Head of caudate nucleus (tissue), 42 donors: ENCODE results near the gene IRF4.
A peak's percentile ranks its signal among the peaks of the same experiment; 100 is the strongest.

ENCODE experiments used
- DNase-seq, 42 donors: peaks; one replicate each; pipeline versions ENCODE4 v3.0.0 to v3.0.0-alpha.2; 2020 to 2021; ENCODE audit warnings: mixed read lengths in 7 of 42
- intact Hi-C: fragments of 100-400 bp; cut with DNase I; formaldehyde crosslinking; loops from one replicate; pipeline ENCODE4 v1.15.0; 2022

Gene IRF4

DNA sequence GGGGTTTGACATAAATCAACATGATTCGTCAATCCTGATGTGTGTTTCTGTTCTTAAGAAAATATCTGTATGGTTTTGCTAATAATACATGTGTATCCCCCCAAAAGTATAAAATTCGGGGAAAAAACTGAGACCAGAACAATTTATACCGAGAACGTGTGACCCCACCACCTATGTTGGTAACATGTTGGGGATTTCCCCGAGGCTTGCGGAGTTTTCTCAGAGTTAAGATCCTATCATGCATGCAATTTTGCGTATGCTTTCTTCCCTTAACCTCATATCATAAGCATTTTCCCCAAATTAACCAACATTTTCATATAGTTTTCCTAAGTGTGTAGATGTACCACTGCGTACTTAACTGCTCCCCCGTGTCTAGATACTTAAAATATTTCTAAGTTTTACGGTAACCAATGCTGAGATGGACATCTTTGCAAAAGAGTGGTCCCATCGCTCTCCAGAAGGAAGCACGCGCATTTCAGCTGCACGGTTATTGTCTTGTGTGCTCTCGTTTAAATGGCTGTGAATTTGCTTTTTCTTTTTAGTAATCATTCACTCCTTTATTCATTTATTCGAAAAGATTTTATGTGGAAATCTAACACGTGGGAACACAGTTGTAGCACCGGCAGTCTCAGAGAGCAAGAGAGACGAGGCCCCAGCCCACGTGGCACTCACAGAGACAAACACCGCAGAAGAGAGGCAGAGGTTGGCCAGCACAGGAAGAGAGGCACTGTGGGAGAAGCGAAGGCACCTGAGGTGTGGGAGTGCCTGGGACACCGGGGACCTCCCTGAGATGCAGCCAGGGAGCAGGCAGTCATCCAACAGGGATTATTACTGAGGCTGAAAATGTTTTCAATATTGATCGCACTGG, 13.2 kb upstream of the IRF4 start:
- DNase-seq: peak in 3 of 42 donors; percentile 13 to 35 (median 26)
- intact Hi-C loops: no loop called here

DNA sequence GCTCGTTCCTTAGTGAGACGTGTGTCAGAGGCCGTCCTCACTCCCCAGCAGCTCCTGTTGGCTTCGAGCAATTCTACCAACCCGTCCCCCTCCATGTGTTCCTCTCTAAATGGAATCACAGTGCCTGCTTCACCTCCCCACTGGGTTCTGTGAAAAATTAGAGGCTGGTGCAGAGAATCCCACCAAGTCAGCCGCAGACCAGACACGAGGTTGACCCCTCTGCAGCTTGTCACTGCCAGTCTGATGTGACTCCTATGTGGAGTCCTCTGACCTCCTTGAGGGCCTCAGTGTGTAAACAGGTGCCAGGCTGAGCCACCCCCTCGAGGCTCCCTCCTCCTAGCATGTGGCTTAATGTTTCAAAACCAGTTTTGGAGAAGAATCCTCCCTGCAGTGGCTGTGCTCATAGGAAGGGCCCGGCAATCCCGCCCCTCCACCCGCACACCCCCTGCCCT, 12.6 kb upstream of the IRF4 start:
- intact Hi-C loops: no loop called here
- DNase-seq: peak in 2 of 42 donors; percentile 15 to 25

DNA sequence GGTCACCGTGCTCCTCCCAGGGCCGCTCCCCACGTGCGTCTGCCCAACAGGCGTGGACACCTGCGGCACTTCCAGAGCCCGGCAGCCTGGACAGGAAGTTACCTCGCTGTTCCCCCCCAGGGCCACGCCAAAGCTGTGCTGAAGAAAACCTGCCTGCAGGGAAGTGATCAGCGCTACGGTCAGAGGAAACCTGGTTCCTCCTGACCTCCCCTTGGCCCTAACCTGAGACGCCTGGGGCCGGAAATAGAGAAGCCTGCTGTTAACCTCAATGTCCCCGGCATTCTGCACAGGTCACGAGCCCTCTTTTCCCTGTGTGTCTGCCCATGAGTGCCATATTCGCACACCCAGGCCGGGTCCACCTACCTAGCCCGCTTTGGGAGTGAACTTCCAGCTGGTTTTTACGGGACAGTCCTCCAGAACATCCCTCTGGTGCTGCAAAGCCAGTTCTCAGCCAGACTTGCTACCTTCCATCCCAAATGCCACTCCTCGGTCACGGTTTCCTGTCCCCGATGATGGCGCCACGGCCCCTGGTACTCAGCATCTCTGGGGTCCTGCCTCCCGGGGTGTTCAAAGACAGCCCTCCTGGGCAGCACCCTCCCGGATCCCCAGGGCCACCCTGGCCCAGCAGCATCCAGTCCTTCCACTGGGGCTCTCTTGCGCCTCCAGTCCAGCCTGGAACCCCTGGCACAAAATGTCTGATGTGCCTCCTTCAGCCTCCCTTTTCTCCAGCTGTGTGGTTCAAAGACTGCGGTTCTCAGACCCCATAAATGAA, 12.0 kb upstream of the IRF4 start:
- intact Hi-C loops: no loop called here

DNA sequence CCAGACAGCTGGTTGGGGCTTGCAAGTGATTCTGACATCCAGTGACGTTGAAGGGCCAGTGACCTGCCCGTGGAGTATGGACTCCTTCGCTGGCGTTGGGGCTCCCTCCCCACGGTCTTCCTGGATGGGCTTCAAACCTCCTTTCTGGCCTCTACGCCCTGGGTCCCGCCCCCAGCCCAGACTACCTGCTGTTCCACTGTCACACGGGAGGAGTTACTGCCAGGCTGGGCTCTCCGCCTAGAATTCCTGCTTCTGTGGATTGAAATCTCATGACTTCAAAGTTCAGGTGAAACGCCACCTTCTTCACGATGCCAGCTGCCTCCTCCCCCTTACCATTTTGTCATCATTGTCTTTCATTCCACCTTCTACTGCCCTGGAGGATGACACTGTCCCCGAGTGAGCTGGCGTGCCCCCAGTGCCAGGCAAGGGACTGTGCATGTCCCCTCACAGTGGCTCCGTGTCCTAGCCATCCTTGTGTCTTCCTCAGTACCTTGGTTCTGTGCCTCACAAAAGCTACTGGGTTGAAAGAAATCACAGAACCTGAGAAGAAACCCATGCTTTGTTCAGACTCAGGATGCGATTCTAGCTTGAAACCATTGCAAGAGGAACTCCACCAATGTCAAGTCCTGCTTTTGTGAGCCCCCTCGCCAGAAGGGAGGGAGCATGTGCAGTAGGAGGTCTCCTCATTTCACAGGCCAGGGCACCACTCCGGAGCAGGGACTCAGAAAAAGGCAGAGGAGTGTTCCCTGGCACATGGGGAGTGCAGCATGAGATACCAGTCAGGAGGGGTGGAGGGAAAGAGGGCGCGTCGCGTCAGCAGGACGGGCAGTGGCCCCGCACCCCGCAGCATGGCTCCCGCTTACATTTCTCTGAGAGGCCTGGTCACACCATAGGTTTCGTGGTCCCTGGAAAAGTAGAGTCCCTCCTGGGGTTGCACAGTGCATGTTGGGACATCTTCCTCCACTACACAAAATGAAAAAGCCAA, 11.0 kb upstream of the IRF4 start:
- DNase-seq: peak in 2 of 42 donors; percentile 2 to 37
- intact Hi-C loops: no loop called here

More for the DNA sequence above, 12.0 kb upstream of the IRF4 start:
- DNase-seq: peak in 3 of 42 donors; percentile 14 to 38 (median 24)

DNA sequence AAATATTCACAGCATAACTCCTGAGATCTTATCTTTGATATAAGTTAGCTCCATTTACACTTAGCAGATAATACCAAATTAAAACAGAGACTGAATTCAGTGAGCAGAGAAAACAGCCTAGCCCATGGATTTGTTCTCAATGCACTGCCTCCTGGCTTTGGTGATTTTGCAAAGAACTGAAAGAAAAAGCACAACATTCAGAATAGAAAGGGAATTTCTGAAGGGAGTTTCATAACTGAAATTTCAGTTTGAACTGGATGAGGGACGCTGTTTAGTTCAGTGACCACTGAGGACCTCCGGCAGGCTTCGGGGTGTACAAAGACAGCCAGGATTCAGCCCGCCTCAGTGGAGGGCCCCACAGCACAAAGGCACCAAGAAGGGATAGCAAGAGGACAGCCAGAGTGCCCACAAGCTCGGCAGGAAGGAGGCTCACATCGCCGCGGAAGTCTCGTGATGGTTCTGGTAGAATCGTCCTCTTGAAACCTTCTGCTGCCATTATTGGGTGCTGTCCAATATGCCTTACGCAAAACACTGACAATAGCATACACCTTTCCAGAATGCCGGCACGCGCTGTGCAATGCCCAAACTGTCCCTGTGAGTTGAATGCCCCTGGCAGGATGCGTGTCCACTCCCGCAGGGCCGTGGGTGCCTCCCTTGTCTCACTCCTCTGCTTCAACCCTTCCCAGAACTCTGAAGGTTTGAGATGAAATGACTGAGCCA, 9.7 kb upstream of the IRF4 start:
- intact Hi-C loops: no loop called here
- no peak for DNase-seq

DNA sequence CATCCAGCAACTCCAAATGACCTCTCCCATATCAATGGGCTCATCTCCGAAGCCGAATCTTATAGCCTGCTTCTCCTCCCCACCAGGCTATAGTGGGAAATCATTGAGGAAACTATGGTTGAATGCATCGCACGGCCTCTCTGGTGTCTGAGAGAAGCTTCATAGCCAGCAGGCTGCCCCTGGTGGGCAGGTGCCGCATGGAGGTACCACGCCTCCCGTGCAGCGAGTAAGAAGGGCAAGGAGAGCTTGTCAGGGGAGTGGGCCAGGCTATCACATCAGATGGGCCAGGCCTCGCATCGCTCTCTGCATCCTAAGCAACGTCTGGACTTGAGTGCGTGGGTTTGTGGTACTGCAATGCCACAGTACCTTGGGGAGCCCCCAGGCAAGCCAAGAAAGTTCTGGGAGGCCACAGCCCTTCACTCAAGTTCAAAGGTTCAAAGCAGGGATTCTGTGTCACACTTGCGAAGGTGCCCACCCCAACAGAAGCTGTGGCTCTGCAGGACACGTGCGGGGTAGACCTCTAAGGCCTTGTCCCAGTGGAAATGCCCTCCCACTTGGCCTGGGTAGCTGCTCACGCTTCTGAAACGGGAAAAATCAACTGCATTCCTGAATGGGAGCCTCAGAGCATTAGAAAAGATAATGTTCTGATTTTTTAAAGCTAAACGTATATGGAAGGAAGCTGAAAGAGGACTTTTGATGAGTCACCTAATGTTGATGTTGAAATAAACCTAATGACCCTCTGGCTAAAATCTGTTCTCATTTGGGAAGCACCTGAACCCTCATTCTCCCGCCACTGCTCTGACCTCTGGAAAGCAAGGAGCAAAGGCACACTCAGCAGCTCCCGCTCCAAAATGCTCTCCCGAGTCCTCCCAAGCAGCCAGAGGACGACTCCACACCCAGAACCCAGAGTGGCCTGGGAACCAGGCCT, 8.4 kb upstream of the IRF4 start:
- intact Hi-C loops: no loop called here
- peak in 1 of 42 donors; percentile 1 for DNase-seq

DNA sequence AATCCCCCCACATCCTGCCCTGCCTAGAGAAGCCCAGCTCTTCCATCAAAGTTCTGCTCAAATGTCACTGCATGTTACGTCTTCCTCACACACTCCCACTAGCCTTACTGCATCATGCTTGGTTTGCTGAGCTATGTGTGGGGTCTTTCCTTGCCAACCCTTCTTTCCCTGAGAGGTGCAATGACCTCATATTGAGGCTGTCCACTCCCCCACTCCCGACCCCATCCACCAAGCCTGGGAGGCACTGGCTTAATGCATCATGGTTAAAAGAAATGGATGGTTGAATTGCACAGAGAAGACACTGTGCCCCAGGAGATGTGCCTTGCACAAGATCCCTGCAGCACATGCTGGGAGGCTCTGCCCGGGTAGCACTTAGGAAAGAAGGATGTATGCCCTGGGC, 7.7 kb upstream of the IRF4 start:
- DNase-seq: peak in 1 of 42 donors; percentile 0
- intact Hi-C loops: no loop called here

DNA sequence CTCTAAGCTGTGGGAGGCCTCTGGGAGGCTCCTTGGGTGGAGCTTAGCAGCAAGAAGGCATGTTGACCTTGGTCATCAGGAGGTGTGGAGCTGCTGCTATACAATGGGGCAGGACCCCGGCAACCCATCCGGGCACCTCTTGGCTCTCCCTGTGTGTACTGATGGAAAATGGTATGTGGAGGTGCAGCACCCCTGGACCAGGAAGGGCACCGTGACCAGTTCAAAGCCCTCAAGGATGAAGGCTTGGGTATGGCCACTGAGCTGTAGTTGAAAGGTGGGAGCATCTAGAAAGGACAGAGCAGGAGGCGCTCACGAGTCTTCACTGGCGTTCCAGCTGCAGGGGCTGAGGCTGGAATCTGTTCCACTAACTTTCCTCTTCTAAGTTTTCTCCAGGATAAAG, 6.7 kb upstream of the IRF4 start:
- intact Hi-C loops: no loop called here
- peak in 1 of 42 donors; percentile 12 for DNase-seq

DNA sequence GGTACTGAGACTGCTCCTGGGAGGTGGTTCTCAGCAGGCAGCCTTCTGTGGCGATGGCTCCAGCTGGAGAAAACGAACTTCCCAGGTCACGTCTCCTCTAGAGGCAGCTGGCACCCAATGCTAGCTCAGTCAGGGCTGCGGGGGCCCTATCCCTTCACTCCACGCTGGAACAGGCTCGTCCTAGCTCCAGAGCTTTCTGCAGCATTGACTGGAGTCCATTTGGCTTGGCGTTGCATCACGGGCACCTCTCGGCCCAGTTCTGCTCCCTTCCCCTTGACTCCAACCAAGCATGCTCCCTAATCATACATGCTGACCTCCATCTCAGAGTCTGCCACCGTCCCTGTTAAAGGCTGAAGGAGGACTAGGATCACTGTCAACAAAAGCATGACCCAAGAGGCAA, 5.9 kb upstream of the IRF4 start:
- no peak for DNase-seq
- intact Hi-C loops: no loop called here

DNA sequence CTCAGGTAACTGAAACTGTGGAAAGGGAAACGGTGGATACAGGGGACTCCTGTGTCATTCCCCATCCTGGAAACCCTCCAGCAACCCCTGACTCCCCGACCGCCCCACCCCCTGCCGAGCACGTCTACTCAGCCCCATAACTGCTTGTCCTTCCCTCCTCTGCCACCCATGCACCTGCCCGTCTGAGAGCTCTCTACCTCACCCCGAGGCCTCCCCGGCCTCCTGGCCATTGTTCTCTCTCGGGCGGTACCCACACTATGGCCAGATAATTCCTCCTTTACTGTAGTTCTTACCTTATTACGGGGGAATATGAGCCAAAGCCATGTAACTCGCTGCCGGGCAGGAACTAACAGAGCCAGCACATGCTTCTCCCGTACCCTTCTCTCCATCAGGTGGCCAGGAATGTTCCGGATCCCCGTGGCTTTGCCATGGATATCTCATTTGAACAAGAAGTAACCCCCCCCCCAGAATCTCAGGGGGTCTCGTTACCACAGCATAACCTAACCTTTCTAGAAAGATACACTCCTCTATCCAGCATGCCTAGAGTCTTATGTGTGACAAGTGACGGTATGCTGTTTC, 4.8 kb upstream of the IRF4 start:
- intact Hi-C loops: no loop called here
- DNase-seq: no peak

DNA sequence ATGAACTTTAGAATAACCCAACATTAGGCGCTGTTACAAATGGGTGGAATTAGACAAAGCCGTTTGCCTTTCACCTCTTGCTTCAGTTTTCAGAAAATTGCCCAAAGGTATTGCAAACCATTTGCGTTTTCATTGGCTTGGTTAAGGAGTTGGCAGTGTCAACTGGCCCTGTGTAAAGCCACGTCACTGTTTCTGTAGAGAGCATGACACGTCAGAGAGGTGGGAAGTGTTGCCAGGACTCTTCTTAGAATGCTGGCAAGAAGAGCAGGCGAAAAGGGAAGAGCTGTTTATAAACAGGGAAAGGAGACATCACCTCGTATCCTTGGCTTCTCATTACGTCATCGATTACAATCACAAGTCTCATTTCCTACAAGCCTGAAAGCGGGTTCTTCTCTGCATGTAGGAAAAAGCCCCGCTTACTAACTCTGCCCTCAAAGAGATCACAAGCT, 4.2 kb upstream of the IRF4 start:
- intact Hi-C loops: no loop called here
- DNase-seq: peak in 1 of 42 donors; percentile 2

DNA sequence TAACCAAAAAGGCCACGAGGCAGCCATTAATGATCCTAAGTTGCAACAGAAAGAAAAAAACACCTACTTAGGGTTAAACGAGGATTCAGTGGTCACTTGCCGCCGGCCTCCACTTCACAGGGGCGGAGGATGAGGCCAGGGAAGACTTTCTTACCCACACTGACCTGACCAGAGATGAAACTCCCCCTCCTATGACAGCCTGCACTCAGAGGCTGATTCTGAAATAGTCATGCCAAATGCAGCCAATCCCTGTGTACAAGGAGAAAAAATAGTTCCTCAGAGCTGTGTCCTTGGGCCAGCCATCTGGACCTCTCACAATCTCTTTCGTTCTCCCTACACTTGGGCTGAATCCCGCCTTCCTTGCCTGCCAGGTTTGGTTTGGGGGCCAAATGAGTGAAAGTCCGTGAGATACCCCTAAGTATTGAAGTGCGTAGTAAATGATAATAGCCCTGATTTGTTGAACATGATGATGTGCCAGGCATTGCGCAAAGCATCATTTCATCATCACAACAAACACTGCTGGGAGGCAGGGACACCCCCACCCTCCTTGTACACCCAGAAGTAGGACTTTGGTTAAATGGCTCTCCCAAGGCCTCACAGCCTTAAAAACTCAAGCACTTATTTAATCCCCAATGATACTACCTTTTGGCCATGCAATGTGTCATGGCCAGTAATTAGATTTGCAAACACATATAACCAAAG, 3.2 kb upstream of the IRF4 start:
- DNase-seq: no peak
- intact Hi-C loops: no loop called here

DNA sequence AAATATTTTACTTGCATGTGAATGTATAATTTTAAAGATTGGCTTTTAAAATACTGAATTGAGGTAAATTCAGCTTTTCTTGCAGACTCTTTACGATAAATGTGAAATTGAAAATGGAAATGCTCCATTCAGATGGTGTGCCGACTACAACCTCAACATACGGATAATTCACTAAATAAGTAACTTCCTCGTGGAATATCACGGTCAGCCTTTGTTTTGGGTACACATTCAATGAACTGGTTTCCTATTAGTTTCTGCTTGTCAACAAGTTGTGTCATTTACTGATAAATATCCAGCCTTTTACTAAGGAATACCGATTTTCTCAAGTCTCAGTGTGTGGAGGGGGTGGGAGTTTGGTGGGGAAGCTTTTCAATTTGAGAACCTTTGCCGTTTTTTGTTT, 2.4 kb upstream of the IRF4 start:
- intact Hi-C loops: no loop called here

DNA sequence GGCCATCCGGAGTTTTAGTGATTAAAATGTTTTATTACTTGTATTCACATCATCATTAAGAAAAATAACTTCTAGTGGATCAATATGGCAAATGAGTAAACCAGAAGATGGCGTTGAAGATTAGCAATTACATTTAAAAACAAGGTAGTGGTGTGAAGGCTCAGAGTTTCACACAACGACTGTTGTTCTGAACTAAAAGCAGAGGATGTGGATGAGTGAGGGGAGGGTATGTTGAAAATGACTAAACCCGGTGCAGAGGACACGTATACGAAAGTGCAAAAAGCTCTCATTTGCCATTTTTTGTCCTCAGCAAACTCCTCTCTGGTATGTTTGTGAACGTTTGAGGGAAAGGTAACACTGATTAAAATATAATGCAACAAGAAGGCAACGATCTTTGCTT, 1.9 kb upstream of the IRF4 start:
- intact Hi-C loops: no loop called here
- peak in 1 of 42 donors; percentile 10 for DNase-seq

More for the DNA sequence above, 2.4 kb upstream of the IRF4 start:
- DNase-seq: no peak

DNA sequence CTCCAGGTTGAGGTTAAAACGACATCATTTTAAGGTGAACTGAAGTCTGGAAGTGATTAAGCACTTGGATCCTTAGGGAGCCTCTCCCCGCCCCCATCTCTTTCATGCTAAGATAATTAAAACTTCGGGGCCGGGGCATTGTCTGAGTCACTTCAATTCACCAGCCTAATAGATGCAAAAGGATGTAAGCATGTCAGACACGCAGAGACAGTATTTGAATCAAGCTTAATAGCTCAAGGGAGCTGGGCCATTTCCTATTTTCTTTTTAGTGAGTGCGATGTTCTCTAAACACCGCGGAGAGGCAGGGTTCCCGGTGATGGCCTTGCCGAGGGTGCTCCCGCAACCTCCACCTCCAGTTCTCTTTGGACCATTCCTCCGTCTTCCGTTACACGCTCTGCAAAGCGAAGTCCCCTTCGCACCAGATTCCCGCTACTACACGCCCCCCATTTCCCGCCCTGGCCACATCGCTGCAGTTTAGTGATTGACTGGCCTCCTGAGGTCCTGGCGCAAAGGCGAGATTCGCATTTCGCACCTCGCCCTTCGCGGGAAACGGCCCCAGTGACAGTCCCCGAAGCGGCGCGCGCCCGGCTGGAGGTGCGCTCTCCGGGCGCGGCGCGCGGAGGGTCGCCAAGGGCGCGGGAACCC, 516 bp upstream of the IRF4 start:
- DNase-seq: peak in 1 of 42 donors; percentile 35

More for the DNA sequence above, 516 bp upstream of the IRF4 start:
- intact Hi-C loops: no loop called here
